Activated T-cell treated with anti-CD3 and anti-CD28 coated beads, Interleukin-2, amount 50 U/mL, for 4 hours (primary cell): ENCODE data around the gene SLC34A3. TPM values are rescaled to one million over a fixed set of nuclear protein-coding genes. Genes with fewer than 3 reads are reported as not detected.

ENCODE experiments used
- ATAC-seq, 2 donors: fragments of 200-7000 bp; cut with Tn5 transposase; one replicate each; pipeline ENCODE4 v1.10.0; 2021
- DNase-seq: peaks from one replicate; pipeline ENCODE4 v3.0.0-alpha.2; 2020
- H3K27me3 Mint-ChIP-seq: one replicate; pipeline ENCODE4 v1.8.0; 2021; ENCODE audit warnings: low read depth, mixed read lengths
- H3K36me3 Mint-ChIP-seq: one replicate; pipeline ENCODE4 v1.8.0; 2022; ENCODE audit warnings: mixed read lengths; ENCODE audit not compliant: insufficient read depth
- H3K4me1 Mint-ChIP-seq: one replicate; pipeline ENCODE4 v1.8.0; 2021; ENCODE audit warnings: low read depth, mixed read lengths
- H3K4me3 Mint-ChIP-seq: one replicate; pipeline ENCODE4 v1.8.0; 2021; ENCODE audit warnings: mild to moderate bottlenecking, moderate library complexity, mixed read lengths
- H3K9me3 Mint-ChIP-seq: one replicate; pipeline ENCODE4 v1.8.0; 2021; ENCODE audit warnings: mixed read lengths
- total RNA-seq, 3 donors: library from RNA; stranded (reverse); gene quantifications; one replicate each; pipeline ENCODE4 v1.2.1, GENCODE V29; 2021

SLC34A3 gene
- total RNA-seq, 3 donors from 2014 or later: not detected

- ATAC-seq (no peak), DNase-seq (no peak)
- H3K36me3 Mint-ChIP-seq: peaks cover 12% of the 10 kb centered on the region
- no peak overlapping the region for H3K4me3 Mint-ChIP-seq
- peaks cover 15% of the 10 kb centered on the region for H3K4me1 Mint-ChIP-seq
- H3K27me3 Mint-ChIP-seq: no peaks in the 10 kb centered on the region
- H3K9me3 Mint-ChIP-seq: no peaks in the 10 kb centered on the region
Measured at GRCh38 chr9:137245450-137246421, 15.0 kb downstream of the SLC34A3 start.

DNA sequence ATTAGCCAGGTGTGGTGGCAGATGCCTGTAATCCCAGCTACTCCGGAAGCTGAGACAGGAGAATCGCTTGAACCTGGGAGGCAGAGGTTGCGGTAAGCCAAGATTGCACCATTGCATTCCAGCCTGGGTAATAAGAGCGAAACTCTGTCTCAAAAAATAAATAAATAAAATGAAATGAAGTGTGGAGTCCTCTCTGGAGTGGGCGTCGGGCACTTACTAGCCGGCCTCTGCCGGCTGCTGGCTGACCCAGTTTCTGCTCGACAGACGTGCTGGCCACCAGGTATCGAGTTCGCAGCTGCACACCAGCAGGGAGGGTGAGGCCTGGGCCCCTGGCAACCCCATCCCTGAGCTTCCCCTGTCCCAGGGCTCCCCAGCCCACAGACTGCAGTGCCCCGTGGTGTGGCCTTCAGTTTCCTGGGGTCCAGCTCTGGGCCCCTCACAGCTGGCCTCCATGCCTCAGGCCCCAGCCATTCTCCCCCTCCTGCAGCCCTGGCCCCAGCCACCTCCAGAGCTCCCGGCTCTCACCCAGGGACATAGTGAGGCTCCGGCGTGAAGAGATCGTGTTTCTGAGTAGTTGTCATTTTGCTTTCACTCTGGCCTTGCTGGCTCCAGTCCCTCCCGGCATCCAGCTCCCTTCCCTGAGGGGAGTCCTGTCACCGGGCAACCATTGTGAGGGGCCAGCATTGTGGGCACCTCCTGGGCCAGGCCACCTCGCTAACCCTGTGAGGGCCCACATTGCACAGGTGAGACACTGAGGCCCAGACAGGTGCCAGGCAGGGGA is 16.6 kb downstream of the SLC34A3 start:
- DNase-seq (no peak), ATAC-seq (no peak)
- no peaks in the 10 kb centered on the region for H3K9me3 Mint-ChIP-seq
- no peaks in the 10 kb centered on the region for H3K27me3 Mint-ChIP-seq
- no peak overlapping the region for H3K4me3 Mint-ChIP-seq
- H3K36me3 Mint-ChIP-seq: peaks cover 11% of the 10 kb centered on the region
- H3K4me1 Mint-ChIP-seq: peaks cover 12% of the 10 kb centered on the region

DNA sequence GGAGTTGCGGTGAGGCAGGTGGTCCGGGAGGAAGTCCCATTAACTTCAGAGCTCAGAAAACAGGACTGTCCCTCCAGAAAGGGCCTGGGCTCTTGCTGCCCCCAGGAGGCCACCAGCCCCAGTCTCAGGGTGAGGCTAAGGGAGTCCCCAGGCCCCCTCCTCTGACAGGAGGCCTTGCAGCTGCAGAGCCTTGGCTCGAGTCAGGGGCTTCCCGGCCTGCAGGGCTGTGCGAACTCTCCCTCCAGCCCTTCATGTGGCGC is 17.1 kb downstream of the SLC34A3 start:
- H3K4me3 Mint-ChIP-seq: no peak overlapping the region
- no peak for ATAC-seq

GRCh38 chr9:137250329-137251193 is 19.9 kb downstream of the SLC34A3 start:
- no peaks in the 10 kb centered on the region for H3K27me3 Mint-ChIP-seq
- no peaks in the 10 kb centered on the region for H3K36me3 Mint-ChIP-seq
- no peak overlapping the region for H3K4me3 Mint-ChIP-seq
- peaks cover 5% of the 10 kb centered on the region for H3K4me1 Mint-ChIP-seq
- DNase-seq: no peak
- no peaks in the 10 kb centered on the region for H3K9me3 Mint-ChIP-seq
- ATAC-seq: no peak

More for the DNA sequence above, 17.1 kb downstream of the SLC34A3 start:
- no peaks in the 10 kb centered on the region for H3K9me3 Mint-ChIP-seq
- DNase-seq: no peak
- H3K4me1 Mint-ChIP-seq: peaks cover 7% of the 10 kb centered on the region
- H3K27me3 Mint-ChIP-seq: no peaks in the 10 kb centered on the region
- peaks cover 5% of the 10 kb centered on the region for H3K36me3 Mint-ChIP-seq

DNA sequence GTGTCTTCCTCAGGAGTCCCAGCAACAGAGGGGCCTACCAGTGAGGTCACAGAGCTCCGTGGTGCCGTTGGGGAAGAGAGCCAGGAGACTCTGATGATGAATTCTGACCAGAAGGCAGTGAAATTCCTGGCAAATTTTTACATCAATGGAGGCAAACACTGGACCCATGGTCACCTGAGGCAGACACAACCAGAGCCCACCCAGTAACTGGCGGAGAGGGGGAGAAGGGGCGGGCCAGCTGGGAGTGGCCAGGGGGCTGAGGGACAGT is 20.4 kb downstream of the SLC34A3 start, which contains the start of gene STPG3:
TSS of gene STPG3 (plus strand) at position 93 of the 268 bp plus-strand sequence. CDS start at position 94, 1 bp downstream.
- Mint-ChIP-seq H3K4me3 (no peak within 1 kb of the TSS), H3K9me3 (no peaks in the 10 kb centered on the region), H3K4me1 (peaks cover 6% of the 10 kb centered on the region), H3K36me3 (no peaks in the 10 kb centered on the region), H3K27me3 (no peaks in the 10 kb centered on the region)
- DNase-seq (no peak), ATAC-seq (no peak)

- Mint-ChIP-seq H3K36me3 (no peaks in the 10 kb centered on the region), H3K4me1 (peaks cover 12% of the 10 kb centered on the region), H3K9me3 (no peaks in the 10 kb centered on the region), H3K4me3 (no peak overlapping the region), H3K27me3 (no peaks in the 10 kb centered on the region)
- DNase-seq: no peak
- ATAC-seq: no peak
Measured at GRCh38 chr9:137251490-137252268, 21.0 kb downstream of the SLC34A3 start.

- no peaks in the 10 kb centered on the region for H3K27me3 Mint-ChIP-seq
- H3K9me3 Mint-ChIP-seq: no peaks in the 10 kb centered on the region
- no peak overlapping the region for H3K4me3 Mint-ChIP-seq
- H3K36me3 Mint-ChIP-seq: no peaks in the 10 kb centered on the region
- ATAC-seq: no peak
- no peak for DNase-seq
- H3K4me1 Mint-ChIP-seq: peaks cover 12% of the 10 kb centered on the region
Measured at GRCh38 chr9:137252555-137253506, 22.1 kb downstream of the SLC34A3 start.

GRCh38 chr9:137253717-137254623 is 23.3 kb downstream of the SLC34A3 start:
- Mint-ChIP-seq H3K27me3 (no peaks in the 10 kb centered on the region), H3K9me3 (no peaks in the 10 kb centered on the region), H3K4me3 (peak overlapping the region; percentile 84), H3K4me1 (peaks cover 12% of the 10 kb centered on the region), H3K36me3 (no peaks in the 10 kb centered on the region)
- no peak for DNase-seq
- no peak for ATAC-seq

DNA sequence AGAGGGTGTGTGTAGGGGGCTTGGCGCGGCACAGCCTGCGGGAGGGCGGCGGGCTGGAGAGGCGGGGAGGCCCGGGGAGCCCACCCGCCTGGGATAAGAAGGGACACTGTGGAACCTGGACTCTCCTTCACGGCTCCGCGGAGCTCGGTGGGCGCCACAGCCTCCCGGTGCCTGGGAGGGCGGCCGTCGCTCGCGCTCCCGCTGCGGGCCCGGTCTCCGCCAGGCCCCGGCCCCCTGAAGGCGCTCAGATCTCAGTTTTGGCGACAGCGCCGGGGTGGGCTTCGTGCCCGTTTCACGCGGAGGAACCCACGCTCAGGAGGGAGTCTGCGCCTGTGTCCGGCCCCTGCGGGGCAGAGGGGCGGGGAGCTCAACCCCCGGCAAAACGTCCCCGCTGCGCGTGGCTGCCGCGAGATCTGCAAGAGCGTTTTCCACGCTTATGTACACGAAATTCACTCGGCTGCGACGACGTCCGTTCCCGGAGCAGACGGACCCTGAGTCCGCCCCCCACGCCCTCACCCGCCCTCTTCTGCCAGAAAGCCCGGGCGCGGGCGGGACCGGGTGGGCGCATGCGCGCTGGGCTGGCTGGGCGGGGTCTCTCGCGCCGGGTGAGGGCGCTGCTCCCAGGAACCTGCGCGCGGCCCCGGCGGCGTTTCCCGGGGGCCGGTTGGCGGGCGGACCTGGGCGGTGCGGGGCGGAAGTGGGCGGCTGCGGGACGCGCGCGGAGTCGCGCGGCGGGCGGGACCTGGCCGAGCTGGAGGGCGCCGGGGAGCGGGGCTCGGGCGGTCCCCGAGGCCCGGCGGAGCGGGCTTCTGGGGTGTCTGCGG is 24.1 kb downstream of the SLC34A3 start, which contains the start of gene NELFB:
TSS of gene NELFB (plus strand) at position 704 of the 824 bp plus-strand sequence.
- Mint-ChIP-seq H3K36me3 (no peaks in the 10 kb centered on the region), H3K4me3 (peak within 1 kb of the TSS; percentile 89), H3K9me3 (no peaks in the 10 kb centered on the region), H3K27me3 (no peaks in the 10 kb centered on the region), H3K4me1 (peaks cover 12% of the 10 kb centered on the region)
- DNase-seq (peak; percentile 97), ATAC-seq (peak; percentile 93 to 94)

GRCh38 chr9:137255448-137256114 is 24.9 kb downstream of the SLC34A3 start:
- Mint-ChIP-seq H3K36me3 (no peaks in the 10 kb centered on the region), H3K27me3 (no peaks in the 10 kb centered on the region), H3K9me3 (no peaks in the 10 kb centered on the region), H3K4me1 (peaks cover 12% of the 10 kb centered on the region), H3K4me3 (peak overlapping the region; percentile 89)
- ATAC-seq (peak in 1 of 2 donors; percentile 49), DNase-seq (no peak)

DNA sequence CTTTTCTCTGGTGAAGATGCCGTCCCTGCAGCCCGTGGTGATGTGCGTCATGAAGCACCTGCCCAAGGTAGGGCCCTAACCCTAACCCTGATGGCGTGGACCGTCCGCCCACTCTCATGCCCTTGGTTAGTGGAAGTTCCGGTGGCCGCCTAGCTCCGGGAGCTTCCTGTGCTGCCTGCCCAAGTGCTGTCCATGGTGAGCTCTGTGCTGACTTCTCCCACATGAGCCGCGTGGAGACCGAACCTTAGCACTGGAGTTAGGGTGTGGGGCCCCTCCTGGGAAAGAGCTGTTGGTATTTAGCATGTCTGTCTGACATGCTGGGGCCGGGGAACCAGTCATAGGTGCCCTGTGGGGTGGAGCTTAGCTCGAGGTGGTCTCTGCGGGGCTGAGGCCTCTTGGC is 25.7 kb downstream of the SLC34A3 start:
- Mint-ChIP-seq H3K4me1 (peaks cover 12% of the 10 kb centered on the region), H3K4me3 (peak overlapping the region; percentile 89), H3K36me3 (no peaks in the 10 kb centered on the region), H3K9me3 (no peaks in the 10 kb centered on the region), H3K27me3 (no peaks in the 10 kb centered on the region)
- DNase-seq (no peak), ATAC-seq (no peak)
